ENCODE data around the gene RAPGEFL1. TPM values are rescaled to one million over a fixed set of nuclear protein-coding genes. Genes with fewer than 3 reads are reported as not detected.

RAPGEFL1 gene
- total RNA-seq, 3 donors from 2014 or later (not counting 1 experiment from before 2014, with no cell fraction given), result 4.7 to 9.0 (median 6.7) TPM

DNA sequence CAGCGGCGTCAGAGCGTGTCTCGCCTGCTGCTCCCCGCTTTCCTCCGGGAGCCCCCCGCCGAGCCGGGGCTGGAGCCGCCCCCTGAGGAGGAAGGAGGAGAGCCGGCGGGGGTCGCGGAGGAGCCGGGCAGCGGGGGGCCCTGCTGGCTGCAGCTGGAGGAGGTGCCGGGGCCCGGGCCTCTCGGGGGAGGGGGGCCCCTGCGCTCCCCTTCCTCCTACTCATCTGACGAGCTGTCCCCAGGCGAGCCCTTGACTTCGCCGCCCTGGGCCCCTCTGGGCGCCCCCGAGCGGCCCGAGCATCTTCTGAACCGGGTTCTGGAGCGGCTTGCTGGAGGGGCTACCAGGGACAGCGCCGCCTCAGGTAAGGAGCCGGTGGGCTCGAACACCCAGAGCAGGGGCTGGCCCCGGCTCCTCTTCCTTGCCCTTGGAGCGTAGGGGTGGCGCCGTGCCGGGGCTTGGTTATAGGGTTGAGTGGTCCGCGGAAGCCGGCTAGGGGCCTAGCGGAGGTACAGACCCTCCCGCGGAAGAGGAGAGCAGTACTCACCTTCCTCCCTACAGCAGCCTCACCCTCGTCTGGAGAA lies 841 bp downstream of the RAPGEFL1 start:
- Mint-ChIP-seq H3K36me3 (no peaks in the 10 kb centered on the region), H3K9me3 (no peaks in the 10 kb centered on the region), H3K4me3 (peak overlapping the region; percentile 72), H3K27ac (peak overlapping the region in 1 of 2 donors; percentile 44), H3K27me3 (ENCODE audit: low read depth in 2 of 2) (peaks cover 0 to 4% of the 10 kb centered on the region in 2 donors), H3K4me1 (peaks cover 0 to 10% of the 10 kb centered on the region in 2 donors)
- peaks cover 2% of the 10 kb centered on the region for H3K27me3 ChIP-seq (ENCODE audit: control insufficient read depth, insufficient read depth, low read length)
- DNase-seq (no peak), ATAC-seq (no peak)
- intact Hi-C loops (cut with micrococcal nuclease), result no loop called here
- H3K27ac ChIP-seq (ENCODE audit: low read length), result no peak overlapping the region
- no peaks in the 10 kb centered on the region for H3K9me3 ChIP-seq (ENCODE audit: control insufficient read depth, insufficient read depth, low read length)
- WGBS (ENCODE audit: insufficient coverage), result 36% methylated on average over 43 of the region's 46 CpGs
- H3K4me1 ChIP-seq (ENCODE audit: control insufficient read depth, insufficient read depth, low read length), result peaks cover 17% of the 10 kb centered on the region
- TF ChIP-seq, protein P1, sequence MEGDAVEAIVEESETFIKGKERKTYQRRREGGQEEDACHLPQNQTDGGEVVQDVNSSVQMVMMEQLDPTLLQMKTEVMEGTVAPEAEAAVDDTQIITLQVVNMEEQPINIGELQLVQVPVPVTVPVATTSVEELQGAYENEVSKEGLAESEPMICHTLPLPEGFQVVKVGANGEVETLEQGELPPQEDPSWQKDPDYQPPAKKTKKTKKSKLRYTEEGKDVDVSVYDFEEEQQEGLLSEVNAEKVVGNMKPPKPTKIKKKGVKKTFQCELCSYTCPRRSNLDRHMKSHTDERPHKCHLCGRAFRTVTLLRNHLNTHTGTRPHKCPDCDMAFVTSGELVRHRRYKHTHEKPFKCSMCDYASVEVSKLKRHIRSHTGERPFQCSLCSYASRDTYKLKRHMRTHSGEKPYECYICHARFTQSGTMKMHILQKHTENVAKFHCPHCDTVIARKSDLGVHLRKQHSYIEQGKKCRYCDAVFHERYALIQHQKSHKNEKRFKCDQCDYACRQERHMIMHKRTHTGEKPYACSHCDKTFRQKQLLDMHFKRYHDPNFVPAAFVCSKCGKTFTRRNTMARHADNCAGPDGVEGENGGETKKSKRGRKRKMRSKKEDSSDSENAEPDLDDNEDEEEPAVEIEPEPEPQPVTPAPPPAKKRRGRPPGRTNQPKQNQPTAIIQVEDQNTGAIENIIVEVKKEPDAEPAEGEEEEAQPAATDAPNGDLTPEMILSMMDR (IDR thresholded peaks at IDR 0.05), result no peak
- no peak overlapping the region for H3K4me3 ChIP-seq (ENCODE audit: low read length)
- H3K36me3 ChIP-seq (ENCODE audit: control insufficient read depth, insufficient read depth, low read length), result no peaks in the 10 kb centered on the region

DNA sequence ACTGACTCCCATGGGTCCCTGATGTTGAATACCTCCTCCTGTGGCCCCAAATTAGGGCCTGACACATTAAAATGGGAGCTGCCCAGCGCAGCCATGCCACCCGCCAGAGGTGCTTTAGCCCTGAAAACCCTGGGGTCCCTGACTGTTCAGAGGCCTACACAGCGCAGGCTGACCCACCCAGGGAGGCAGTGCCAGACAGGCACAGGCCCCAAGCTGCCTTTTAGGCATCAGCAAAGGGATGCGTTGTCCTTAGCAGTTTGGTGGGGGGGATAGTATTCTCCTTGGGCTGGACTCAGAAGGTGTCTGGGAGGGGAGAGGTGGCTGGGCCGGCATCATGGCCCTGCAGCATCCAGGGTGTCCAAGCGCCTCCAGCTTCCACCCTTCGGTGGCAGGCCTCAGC lies 1.4 kb downstream of the RAPGEFL1 start:
- H3K4me1 ChIP-seq (ENCODE audit: control insufficient read depth, insufficient read depth, low read length), result peaks cover 17% of the 10 kb centered on the region
- DNase-seq, result no peak
- intact Hi-C loops (cut with micrococcal nuclease), result no loop called here

DNA sequence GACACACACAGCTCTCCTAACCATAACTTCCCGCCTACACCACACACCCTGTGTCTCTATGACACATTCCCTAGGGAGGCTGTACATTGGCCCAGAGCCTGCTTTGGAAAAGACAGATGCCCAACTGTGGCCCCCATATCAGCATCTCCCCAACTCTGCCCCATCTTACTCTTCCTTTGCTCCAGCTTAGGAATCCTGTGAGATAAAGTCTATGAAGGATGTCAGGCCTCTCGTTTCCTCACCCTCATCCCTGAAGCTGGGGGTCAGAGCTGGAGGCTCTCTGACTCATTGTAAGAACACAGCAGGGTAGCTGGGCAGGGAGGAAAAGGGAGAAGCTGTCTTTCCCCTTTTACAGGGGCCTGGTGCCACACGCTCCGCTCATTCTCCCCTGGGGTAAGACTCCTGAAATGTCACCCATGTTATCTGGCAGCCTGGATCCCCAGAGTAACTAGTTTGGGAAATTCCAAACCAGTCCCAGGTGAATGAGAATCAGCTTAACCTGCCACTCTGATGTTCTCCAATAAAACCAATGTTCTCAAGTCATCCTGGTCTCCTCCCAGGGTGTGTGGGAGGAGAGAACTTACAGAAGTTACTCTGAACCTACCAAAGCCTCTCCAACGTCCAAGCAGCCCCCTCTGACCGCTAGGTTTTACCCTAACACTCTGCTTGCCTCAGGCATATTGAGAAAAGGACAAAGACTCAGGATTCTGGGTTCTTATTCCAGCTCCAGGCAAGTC lies 2.8 kb downstream of the RAPGEFL1 start:
- ATAC-seq, result no peak
- intact Hi-C loops (cut with micrococcal nuclease), result no loop called here

More for the DNA sequence above, 1.4 kb downstream of the RAPGEFL1 start:
- H3K9me3 ChIP-seq (ENCODE audit: control insufficient read depth, insufficient read depth, low read length), result no peaks in the 10 kb centered on the region
- H3K27ac Mint-ChIP-seq, result peak overlapping the region in 1 of 2 donors; percentile 44
- peaks cover 2% of the 10 kb centered on the region for H3K27me3 ChIP-seq (ENCODE audit: control insufficient read depth, insufficient read depth, low read length)
- peak overlapping the region; percentile 72 for H3K4me3 Mint-ChIP-seq
- peaks cover 0 to 10% of the 10 kb centered on the region in 2 donors for H3K4me1 Mint-ChIP-seq
- no peaks in the 10 kb centered on the region for H3K36me3 ChIP-seq (ENCODE audit: control insufficient read depth, insufficient read depth, low read length)
- TF ChIP-seq, protein P1 (IDR thresholded peaks at IDR 0.05), result no peak
- no peaks in the 10 kb centered on the region for H3K36me3 Mint-ChIP-seq
- WGBS (ENCODE audit: insufficient coverage), result 99% methylated on average over 7 of the region's 7 CpGs
- H3K27me3 Mint-ChIP-seq (ENCODE audit: low read depth in 2 of 2), result peaks cover 0 to 4% of the 10 kb centered on the region in 2 donors
- ATAC-seq, result no peak
- no peaks in the 10 kb centered on the region for H3K9me3 Mint-ChIP-seq
- no peak overlapping the region for H3K4me3 ChIP-seq (ENCODE audit: low read length)
- H3K27ac ChIP-seq (ENCODE audit: low read length), result no peak overlapping the region

More for the DNA sequence above, 2.8 kb downstream of the RAPGEFL1 start:
- TF ChIP-seq, protein P1 (IDR thresholded peaks at IDR 0.05), result no peak
- no peaks in the 10 kb centered on the region for H3K9me3 Mint-ChIP-seq
- peaks cover 0 to 10% of the 10 kb centered on the region in 2 donors for H3K4me1 Mint-ChIP-seq
- Histone ChIP-seq H3K9me3 (ENCODE audit: control insufficient read depth, insufficient read depth, low read length) (no peaks in the 10 kb centered on the region), H3K27ac (ENCODE audit: low read length) (no peak overlapping the region), H3K4me3 (ENCODE audit: low read length) (no peak overlapping the region), H3K4me1 (ENCODE audit: control insufficient read depth, insufficient read depth, low read length) (peaks cover 17% of the 10 kb centered on the region), H3K36me3 (ENCODE audit: control insufficient read depth, insufficient read depth, low read length) (no peaks in the 10 kb centered on the region), H3K27me3 (ENCODE audit: control insufficient read depth, insufficient read depth, low read length) (peaks cover 2% of the 10 kb centered on the region)
- WGBS (ENCODE audit: insufficient coverage), result 87% methylated on average over 5 of the region's 6 CpGs
- no peak overlapping the region for H3K27ac Mint-ChIP-seq
- no peak overlapping the region for H3K4me3 Mint-ChIP-seq
- DNase-seq, result no peak
- H3K36me3 Mint-ChIP-seq, result no peaks in the 10 kb centered on the region
- peaks cover 0 to 4% of the 10 kb centered on the region in 2 donors for H3K27me3 Mint-ChIP-seq (ENCODE audit: low read depth in 2 of 2)
